C4-2B (cell line): ENCODE results near the gene ATG101.

Experiments
- H3K27ac ChIP-seq: fragments of 450-650 bp; 2 replicates; pipeline ENCODE4 v1.5.1; 2017
- CTCF ChIP-seq: fragments of 450-650 bp; conservative IDR thresholded peaks from 2 replicates; pipeline ENCODE4 v1.5.1; 2017; ENCODE audit warnings: mild to moderate bottlenecking
- ZFX ChIP-seq: fragments of 450-650 bp; IDR thresholded peaks from 2 replicates; pipeline ENCODE4 v1.6.1; 2017

Gene ATG101

GRCh38 chr12:52055731-52056711, 13.8 kb upstream of the ATG101 start:
- no peak for TF ChIP-seq ZFX
- TF ChIP-seq CTCF = no peak
- no peak overlapping the region for H3K27ac ChIP-seq

- no peak overlapping the region for H3K27ac ChIP-seq
- no peak for TF ChIP-seq ZFX
- TF ChIP-seq CTCF = no peak
These were observed 12.8 kb upstream of the ATG101 start for GRCh38 chr12:52056801-52057637.

- TF ChIP-seq ZFX (no peak), CTCF (no peak)
- H3K27ac ChIP-seq = no peak overlapping the region
These were observed 11.9 kb upstream of the ATG101 start for GRCh38 chr12:52057638-52058576.

- TF ChIP-seq CTCF = no peak
- TF ChIP-seq ZFX = no peak
- no peak overlapping the region for H3K27ac ChIP-seq
These were observed 11.0 kb upstream of the ATG101 start for GRCh38 chr12:52058631-52059361.

GRCh38 chr12:52059582-52060497, 9.9 kb upstream of the ATG101 start:
- no peak for TF ChIP-seq CTCF
- no peak for TF ChIP-seq ZFX

More at GRCh38 chr12:52059582-52060497, 9.9 kb upstream of the ATG101 start:
- H3K27ac ChIP-seq = no peak overlapping the region
